GM18507 (cell line): Measurements from ENCODE around the gene AGBL2.
"Not testable (repeated sequence)": the region's sequence is repeated elsewhere in the genome, so short reads cannot be mapped to it uniquely, and the experiment has no call there.

Experiments used
- DNase-seq: peaks from one replicate; pipeline ENCODE4 v3.0.0; 2011; ENCODE audit warnings: low read depth; ENCODE audit not compliant: insufficient read length; ENCODE audit errors: extremely low spot score
- FAIRE-seq: peaks from 2 replicates; lab custom pipeline; 2011; peaks lifted over from hg19 to GRCh38; lab: Jason Lieb, UNC

Gene AGBL2

GRCh38 chr11:47715082-47715669 is at the start of gene AGBL2:
TSS of gene AGBL2 (minus strand) at chr11:47715369. CDS start at chr11:47714650, 719 bp downstream.
- FAIRE-seq, result peak; percentile 83
- peak; percentile 80 for DNase-seq

GRCh38 chr11:47759291-47759690 is 44.1 kb upstream of the AGBL2 start:
- not testable (repeated sequence) for DNase-seq, FAIRE-seq

GRCh38 chr11:47756208-47756607 is 41.0 kb upstream of the AGBL2 start:
- FAIRE-seq, result no peak
- DNase-seq, result no peak

- FAIRE-seq (no peak), DNase-seq (no peak)
These were observed 35.6 kb upstream of the AGBL2 start for GRCh38 chr11:47750725-47751124.

- not testable (repeated sequence) for FAIRE-seq
These were observed 27.3 kb upstream of the AGBL2 start for GRCh38 chr11:47742494-47742893.

GRCh38 chr11:47737817-47738216 is 22.6 kb upstream of the AGBL2 start:
- not testable (repeated sequence) for FAIRE-seq, DNase-seq

More at GRCh38 chr11:47742494-47742893, 27.3 kb upstream of the AGBL2 start:
- DNase-seq, result not testable (repeated sequence)

- FAIRE-seq, result no peak
- no peak for DNase-seq
These were observed 17.1 kb upstream of the AGBL2 start for GRCh38 chr11:47732271-47732670.

- FAIRE-seq, result no peak
- DNase-seq, result no peak
These were observed 16.3 kb upstream of the AGBL2 start for GRCh38 chr11:47731475-47731874.

- DNase-seq (no peak), FAIRE-seq (no peak)
These were observed 11.8 kb upstream of the AGBL2 start for GRCh38 chr11:47726878-47727514.

GRCh38 chr11:47726118-47726442 is 10.9 kb upstream of the AGBL2 start:
- DNase-seq, result no peak
- no peak for FAIRE-seq

GRCh38 chr11:47725442-47726117 is 10.4 kb upstream of the AGBL2 start:
- DNase-seq (no peak), FAIRE-seq (no peak)

- no peak for FAIRE-seq
These were observed 9.0 kb upstream of the AGBL2 start for GRCh38 chr11:47724041-47724729.

GRCh38 chr11:47723041-47723440 is 7.9 kb upstream of the AGBL2 start:
- DNase-seq (no peak), FAIRE-seq (no peak)

More at GRCh38 chr11:47724041-47724729, 9.0 kb upstream of the AGBL2 start:
- DNase-seq, result no peak

- FAIRE-seq (no peak), DNase-seq (no peak)
These were observed 5.5 kb upstream of the AGBL2 start for GRCh38 chr11:47720651-47721050.

GRCh38 chr11:47716692-47717091 is 1.5 kb upstream of the AGBL2 start:
- FAIRE-seq, result no peak
- no peak for DNase-seq

- FAIRE-seq, result no peak
- DNase-seq, result no peak
These were observed 551 bp downstream of the AGBL2 start for GRCh38 chr11:47714554-47715081.

GRCh38 chr11:47711816-47712215 is 3.4 kb downstream of the AGBL2 start:
- DNase-seq, result no peak
- no peak for FAIRE-seq

- no peak for FAIRE-seq
- no peak for DNase-seq
These were observed 3.9 kb downstream of the AGBL2 start for GRCh38 chr11:47711225-47711624.

- DNase-seq, result not testable (repeated sequence)
These were observed 7.8 kb downstream of the AGBL2 start for GRCh38 chr11:47707275-47707786.

GRCh38 chr11:47705721-47706120 is 9.4 kb downstream of the AGBL2 start:
- FAIRE-seq (no peak), DNase-seq (no peak)

More at GRCh38 chr11:47707275-47707786, 7.8 kb downstream of the AGBL2 start:
- FAIRE-seq, result not testable (repeated sequence)
